ENCODE data around the gene GSG1L2. TPM values are rescaled to one million over a fixed set of nuclear protein-coding genes. Genes with fewer than 3 reads are reported as not detected.
"Not testable (repeated sequence)": the region's sequence is repeated elsewhere in the genome, so short reads cannot be mapped to it uniquely, and the experiment has no call there.

GSG1L2 gene
- total RNA-seq, 1 experiment from 2014 or later: not detected

GRCh38 chr17:9790316-9790715 lies 31.6 kb downstream of the GSG1L2 start:
- Mint-ChIP-seq H3K27me3 (ENCODE audit: insufficient read depth, unreplicated experiment) (no peaks in the 10 kb centered on the region), H3K4me1 (ENCODE audit: insufficient read depth, unreplicated experiment) (no peaks in the 10 kb centered on the region), H3K4me3 (ENCODE audit: unreplicated experiment) (no peak overlapping the region), H3K9me3 (ENCODE audit: unreplicated experiment) (no peaks in the 10 kb centered on the region), H3K27ac (ENCODE audit: low read depth, unreplicated experiment) (no peak overlapping the region), H3K36me3 (ENCODE audit: insufficient read depth, unreplicated experiment) (no peaks in the 10 kb centered on the region)
- TF ChIP-seq CTCF (IDR thresholded peaks at IDR 0.05; ENCODE audit: unreplicated experiment): no peak
- DNase-seq (ENCODE audit: unreplicated experiment): no peak
- CTCF ChIA-PET: interaction anchor here (0.9 to 1.9 kb wide), 2 partner anchors 9 kb away, joined by 4 read pairs; no protein-coding TSS in a partner anchor
- intact Hi-C loops (cut with micrococcal nuclease): no loop called here
- POLR2A ChIA-PET: no interaction called here
- no TSS peak for BruUV-seq (replicated peaks)

- POLR2A ChIA-PET: no interaction called here
- no peaks in the 10 kb centered on the region for H3K27me3 Mint-ChIP-seq (ENCODE audit: insufficient read depth, unreplicated experiment)
- no peak for DNase-seq (ENCODE audit: unreplicated experiment)
- no peak overlapping the region for H3K27ac Mint-ChIP-seq (ENCODE audit: low read depth, unreplicated experiment)
- H3K36me3 Mint-ChIP-seq (ENCODE audit: insufficient read depth, unreplicated experiment): no peaks in the 10 kb centered on the region
- CTCF ChIA-PET: interaction anchor here (0.6 to 1.7 kb wide), 5 partner anchors 14 to 539 kb away, joined by 3 to 5 read pairs (median 3); no protein-coding TSS in a partner anchor
- no peaks in the 10 kb centered on the region for H3K9me3 Mint-ChIP-seq (ENCODE audit: unreplicated experiment)
- BruUV-seq (replicated peaks): no TSS peak
- TF ChIP-seq CTCF (IDR thresholded peaks at IDR 0.05; ENCODE audit: unreplicated experiment): no peak
- intact Hi-C loops (cut with micrococcal nuclease): no loop called here
- H3K4me1 Mint-ChIP-seq (ENCODE audit: insufficient read depth, unreplicated experiment): no peaks in the 10 kb centered on the region
- H3K4me3 Mint-ChIP-seq (ENCODE audit: unreplicated experiment): no peak overlapping the region
Measured at GRCh38 chr17:9788601-9789000, 33.3 kb downstream of the GSG1L2 start.

- Mint-ChIP-seq H3K4me1 (ENCODE audit: insufficient read depth, unreplicated experiment) (no peaks in the 10 kb centered on the region), H3K27ac (ENCODE audit: low read depth, unreplicated experiment) (no peak overlapping the region), H3K4me3 (ENCODE audit: unreplicated experiment) (no peak overlapping the region), H3K36me3 (ENCODE audit: insufficient read depth, unreplicated experiment) (no peaks in the 10 kb centered on the region), H3K27me3 (ENCODE audit: insufficient read depth, unreplicated experiment) (no peaks in the 10 kb centered on the region), H3K9me3 (ENCODE audit: unreplicated experiment) (no peaks in the 10 kb centered on the region)
- CTCF ChIA-PET: no interaction called here
- POLR2A ChIA-PET: no interaction called here
- intact Hi-C loops (cut with micrococcal nuclease): no loop called here
- no peak for DNase-seq (ENCODE audit: unreplicated experiment)
- TF ChIP-seq CTCF (IDR thresholded peaks at IDR 0.05; ENCODE audit: unreplicated experiment): no peak
- BruUV-seq (replicated peaks): no TSS peak
Measured at GRCh38 chr17:9784544-9784943, 37.3 kb downstream of the GSG1L2 start.

- H3K27ac Mint-ChIP-seq (ENCODE audit: low read depth, unreplicated experiment); H3K27me3 Mint-ChIP-seq (ENCODE audit: insufficient read depth, unreplicated experiment); H3K4me1 Mint-ChIP-seq (ENCODE audit: insufficient read depth, unreplicated experiment); H3K4me3 Mint-ChIP-seq (ENCODE audit: unreplicated experiment); CTCF ChIA-PET; H3K9me3 Mint-ChIP-seq (ENCODE audit: unreplicated experiment); DNase-seq (ENCODE audit: unreplicated experiment); intact Hi-C loops (cut with micrococcal nuclease); H3K36me3 Mint-ChIP-seq (ENCODE audit: insufficient read depth, unreplicated experiment); BruUV-seq (replicated peaks): not testable (repeated sequence)
- POLR2A ChIA-PET: interaction anchor here (0.5 to 0.7 kb wide), 2 partner anchors 21 to 826 kb away, joined by 3 to 4 read pairs; no protein-coding TSS in a partner anchor
Measured at GRCh38 chr17:9783465-9783864, 38.4 kb downstream of the GSG1L2 start.

- DNase-seq (ENCODE audit: unreplicated experiment): no peak
- BruUV-seq (replicated peaks): no TSS peak
- TF ChIP-seq CTCF (IDR thresholded peaks at IDR 0.05; ENCODE audit: unreplicated experiment): no peak
- no peaks in the 10 kb centered on the region for H3K27me3 Mint-ChIP-seq (ENCODE audit: insufficient read depth, unreplicated experiment)
- H3K4me1 Mint-ChIP-seq (ENCODE audit: insufficient read depth, unreplicated experiment): no peaks in the 10 kb centered on the region
- no peaks in the 10 kb centered on the region for H3K36me3 Mint-ChIP-seq (ENCODE audit: insufficient read depth, unreplicated experiment)
- no peaks in the 10 kb centered on the region for H3K9me3 Mint-ChIP-seq (ENCODE audit: unreplicated experiment)
- POLR2A ChIA-PET: interaction anchor here (0.5 to 0.7 kb wide), 2 partner anchors 22 to 826 kb away, joined by 3 to 4 read pairs; no protein-coding TSS in a partner anchor
- CTCF ChIA-PET: no interaction called here
- no peak overlapping the region for H3K4me3 Mint-ChIP-seq (ENCODE audit: unreplicated experiment)
- no peak overlapping the region for H3K27ac Mint-ChIP-seq (ENCODE audit: low read depth, unreplicated experiment)
- intact Hi-C loops (cut with micrococcal nuclease): no loop called here
Measured at GRCh38 chr17:9783050-9783449, 38.8 kb downstream of the GSG1L2 start.

Measured in MCF 10A (cell line).